ENCODE data around the gene WNK3. TPM values are rescaled to one million over a fixed set of nuclear protein-coding genes. Genes with fewer than 3 reads are reported as not detected.
"Not testable (repeated sequence)": the region's sequence is repeated elsewhere in the genome, so short reads cannot be mapped to it uniquely, and the experiment has no call there.

Gene WNK3
- total RNA-seq, 1 donor from 2014 or later: 50.2 TPM

DNA sequence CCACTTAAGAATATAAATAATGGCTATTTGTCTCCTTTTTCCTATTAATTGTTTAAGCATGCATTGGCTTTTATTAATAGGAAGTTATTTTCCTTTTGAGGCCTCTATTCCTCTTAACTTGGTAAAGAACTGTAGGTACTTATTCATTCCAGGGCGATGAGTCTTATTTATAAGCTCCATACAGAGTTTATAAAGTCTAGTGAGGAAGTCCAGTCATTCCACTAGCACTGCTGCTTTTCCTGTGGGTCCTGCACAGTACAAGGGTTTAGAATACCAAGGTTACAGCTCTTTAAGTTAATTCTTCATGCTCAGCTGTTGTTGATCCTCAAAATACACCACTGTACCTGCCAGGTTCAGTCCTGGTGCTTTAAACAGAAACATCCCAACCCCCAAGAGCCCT is 28.5 kb upstream of the WNK3 start:
- no peak for DNase-seq (ENCODE audit: low spot score)
- peaks cover 5% of the 10 kb centered on the region for H3K9me3 Mint-ChIP-seq
- H3K27ac Mint-ChIP-seq: no peak overlapping the region
- Histone ChIP-seq H3K27me3 (no peaks in the 10 kb centered on the region), H3K9me3 (ENCODE audit: low read depth) (peaks cover 3% of the 10 kb centered on the region), H3K27ac (no peak overlapping the region), H3K36me3 (no peaks in the 10 kb centered on the region), H3K4me1 (no peaks in the 10 kb centered on the region), H3K9ac (no peak overlapping the region), H3K4me2 (no peak overlapping the region), H3K79me2 (ENCODE audit: low read depth) (no peaks in the 10 kb centered on the region), H3F3A (ENCODE audit: low read depth) (no peaks in the 10 kb centered on the region), H4K20me1 (ENCODE audit: low read depth) (no peaks in the 10 kb centered on the region), H2AFZ (replicated peaks) (no peak overlapping the region), H3K4me3 (no peak overlapping the region)
- H3K27me3 Mint-ChIP-seq (ENCODE audit: insufficient read depth, low read depth): peaks cover 2% of the 10 kb centered on the region
- H3K36me3 Mint-ChIP-seq: no peaks in the 10 kb centered on the region
- H3K4me1 Mint-ChIP-seq: peaks cover 6% of the 10 kb centered on the region
- H3K4me3 Mint-ChIP-seq: no peak overlapping the region
- TF ChIP-seq EZH2 (IDR thresholded peaks at IDR 0.05) (no peak), EZH2phosphoT487 (IDR thresholded peaks at IDR 0.05) (no peak)
- TF ChIP-seq, protein P1, sequence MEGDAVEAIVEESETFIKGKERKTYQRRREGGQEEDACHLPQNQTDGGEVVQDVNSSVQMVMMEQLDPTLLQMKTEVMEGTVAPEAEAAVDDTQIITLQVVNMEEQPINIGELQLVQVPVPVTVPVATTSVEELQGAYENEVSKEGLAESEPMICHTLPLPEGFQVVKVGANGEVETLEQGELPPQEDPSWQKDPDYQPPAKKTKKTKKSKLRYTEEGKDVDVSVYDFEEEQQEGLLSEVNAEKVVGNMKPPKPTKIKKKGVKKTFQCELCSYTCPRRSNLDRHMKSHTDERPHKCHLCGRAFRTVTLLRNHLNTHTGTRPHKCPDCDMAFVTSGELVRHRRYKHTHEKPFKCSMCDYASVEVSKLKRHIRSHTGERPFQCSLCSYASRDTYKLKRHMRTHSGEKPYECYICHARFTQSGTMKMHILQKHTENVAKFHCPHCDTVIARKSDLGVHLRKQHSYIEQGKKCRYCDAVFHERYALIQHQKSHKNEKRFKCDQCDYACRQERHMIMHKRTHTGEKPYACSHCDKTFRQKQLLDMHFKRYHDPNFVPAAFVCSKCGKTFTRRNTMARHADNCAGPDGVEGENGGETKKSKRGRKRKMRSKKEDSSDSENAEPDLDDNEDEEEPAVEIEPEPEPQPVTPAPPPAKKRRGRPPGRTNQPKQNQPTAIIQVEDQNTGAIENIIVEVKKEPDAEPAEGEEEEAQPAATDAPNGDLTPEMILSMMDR (IDR thresholded peaks at IDR 0.05): no peak

- H3F3A ChIP-seq (ENCODE audit: low read depth); H3K36me3 Mint-ChIP-seq; H3K9me3 Mint-ChIP-seq; H4K20me1 ChIP-seq (ENCODE audit: low read depth); H2AFZ ChIP-seq (replicated peaks); H3K27ac ChIP-seq; H3K4me1 Mint-ChIP-seq; H3K4me3 Mint-ChIP-seq; H3K27me3 Mint-ChIP-seq (ENCODE audit: insufficient read depth, low read depth); H3K4me3 ChIP-seq; H3K9ac ChIP-seq; H3K4me2 ChIP-seq; H3K36me3 ChIP-seq; H3K79me2 ChIP-seq (ENCODE audit: low read depth); DNase-seq (ENCODE audit: low spot score); H3K9me3 ChIP-seq (ENCODE audit: low read depth); H3K4me1 ChIP-seq; H3K27me3 ChIP-seq: not testable (repeated sequence)
- H3K27ac Mint-ChIP-seq: peak overlapping the region; percentile 9
Measured at GRCh38 chrX:54384661-54385060, 26.8 kb upstream of the WNK3 start.

GRCh38 chrX:54359408-54359807 is 1.6 kb upstream of the WNK3 start:
- H3K36me3 ChIP-seq: no peaks in the 10 kb centered on the region
- H3K4me2 ChIP-seq: peak overlapping the region; percentile 37
- H3K27ac ChIP-seq: peak overlapping the region; percentile 85
- H3K4me1 Mint-ChIP-seq: peaks cover 18% of the 10 kb centered on the region
- H3K4me3 ChIP-seq: peak overlapping the region; percentile 80
- peaks cover 21% of the 10 kb centered on the region for H4K20me1 ChIP-seq (ENCODE audit: low read depth)
- peak overlapping the region; percentile 98 for H3K27ac Mint-ChIP-seq
- H2AFZ ChIP-seq (replicated peaks): no peak overlapping the region
- peaks cover 10% of the 10 kb centered on the region for H3K4me1 ChIP-seq
- no peak overlapping the region for H3K9ac ChIP-seq
- H3K36me3 Mint-ChIP-seq: peaks cover 2% of the 10 kb centered on the region
- H3K4me3 Mint-ChIP-seq: peak overlapping the region; percentile 88
- H3K9me3 Mint-ChIP-seq: peaks cover 16% of the 10 kb centered on the region
- TF ChIP-seq EZH2 (IDR thresholded peaks at IDR 0.05) (no peak), EZH2phosphoT487 (IDR thresholded peaks at IDR 0.05) (no peak)
- TF ChIP-seq, protein P1 (IDR thresholded peaks at IDR 0.05): no peak
- no peaks in the 10 kb centered on the region for H3K9me3 ChIP-seq (ENCODE audit: low read depth)
- H3K79me2 ChIP-seq (ENCODE audit: low read depth): peaks cover 29% of the 10 kb centered on the region
- peaks cover 3% of the 10 kb centered on the region for H3K27me3 Mint-ChIP-seq (ENCODE audit: insufficient read depth, low read depth)
- peaks cover 20% of the 10 kb centered on the region for H3F3A ChIP-seq (ENCODE audit: low read depth)
- DNase-seq (ENCODE audit: low spot score): no peak
- H3K27me3 ChIP-seq: no peaks in the 10 kb centered on the region

DNA sequence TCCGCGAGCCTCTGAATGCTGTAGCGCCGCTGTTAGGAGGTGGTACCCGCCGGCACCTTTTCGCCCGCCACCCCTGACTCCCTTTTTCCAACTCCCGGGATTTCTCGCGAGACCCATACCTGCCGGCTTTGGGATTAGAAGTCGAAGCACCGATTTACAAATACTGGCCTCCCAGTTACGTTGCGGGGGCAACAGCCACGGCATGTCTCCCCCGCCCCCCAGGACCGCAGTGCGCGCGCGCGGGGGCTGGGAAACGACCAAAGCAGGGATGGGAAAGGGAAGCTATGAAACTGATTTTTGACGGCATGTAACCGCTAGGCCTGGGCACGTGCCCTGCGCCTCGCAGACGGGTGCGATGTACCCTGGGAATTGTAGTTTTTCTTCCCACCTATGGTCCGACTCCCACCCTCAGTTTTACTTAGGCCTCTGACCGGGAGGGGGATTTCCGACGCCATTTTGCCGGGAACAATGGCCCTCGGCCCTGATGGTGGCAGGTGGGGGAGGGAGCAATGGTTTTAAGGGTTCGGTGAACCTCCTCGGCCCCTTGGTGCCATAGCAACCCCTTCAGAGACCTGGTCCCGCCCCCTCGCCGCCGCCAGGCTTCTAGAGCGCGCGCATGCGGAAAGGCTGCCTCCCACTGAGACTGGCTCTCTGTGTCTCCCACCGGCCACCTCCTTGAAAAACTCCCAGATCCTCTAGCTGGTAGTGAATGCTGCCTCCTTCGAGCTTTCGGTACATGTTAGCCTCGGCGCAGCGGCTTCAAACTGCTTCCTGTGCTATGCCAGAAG is 772 bp upstream of the WNK3 start:
- peaks cover 21% of the 10 kb centered on the region for H4K20me1 ChIP-seq (ENCODE audit: low read depth)
- peaks cover 18% of the 10 kb centered on the region for H3K4me1 Mint-ChIP-seq
- H2AFZ ChIP-seq (replicated peaks): no peak overlapping the region
- peak overlapping the region; percentile 98 for H3K27ac ChIP-seq
- peak overlapping the region; percentile 70 for H3K4me2 ChIP-seq
- H3K4me1 ChIP-seq: peaks cover 10% of the 10 kb centered on the region
- H3K36me3 Mint-ChIP-seq: peaks cover 2% of the 10 kb centered on the region
- peaks cover 16% of the 10 kb centered on the region for H3K9me3 Mint-ChIP-seq
- no peaks in the 10 kb centered on the region for H3K36me3 ChIP-seq
- TF ChIP-seq EZH2phosphoT487 (IDR thresholded peaks at IDR 0.05) (no peak), EZH2 (IDR thresholded peaks at IDR 0.05) (no peak)
- TF ChIP-seq, protein P1 (IDR thresholded peaks at IDR 0.05): no peak
- H3K27me3 Mint-ChIP-seq (ENCODE audit: insufficient read depth, low read depth): peaks cover 3% of the 10 kb centered on the region
- no peak overlapping the region for H3K9ac ChIP-seq
- peak overlapping the region; percentile 80 for H3K4me3 ChIP-seq
- peaks cover 20% of the 10 kb centered on the region for H3F3A ChIP-seq (ENCODE audit: low read depth)
- peak overlapping the region; percentile 100 for H3K27ac Mint-ChIP-seq
- peak; percentile 96 for DNase-seq (ENCODE audit: low spot score)
- no peaks in the 10 kb centered on the region for H3K27me3 ChIP-seq
- H3K4me3 Mint-ChIP-seq: peak overlapping the region; percentile 88
- no peaks in the 10 kb centered on the region for H3K9me3 ChIP-seq (ENCODE audit: low read depth)
- H3K79me2 ChIP-seq (ENCODE audit: low read depth): peaks cover 37% of the 10 kb centered on the region
